AG09309 (cell line): ENCODE results near the gene LAMA2.

ENCODE experiments used
- DNase-seq: peaks from one replicate; pipeline ENCODE4 v3.0.0-alpha.2; 2010; ENCODE audit warnings: low read depth
- H3K4me3 ChIP-seq: 2 replicates; pipeline ENCODE4 v1.5.1; 2011; ENCODE audit warnings: mild to moderate bottlenecking, low read depth, low read length, moderate library complexity; ENCODE audit not compliant: control insufficient read depth
- TF ChIP-seq, protein P1 (sequence below): IDR thresholded peaks from 2 replicates; pipeline ENCODE4 v1.5.1; 2011; ENCODE audit warnings: mild to moderate bottlenecking, low read depth, low read length, inconsistent platforms; ENCODE audit not compliant: insufficient read depth, control insufficient read depth; ENCODE audit errors: missing control alignments

The LAMA2 gene

DNA sequence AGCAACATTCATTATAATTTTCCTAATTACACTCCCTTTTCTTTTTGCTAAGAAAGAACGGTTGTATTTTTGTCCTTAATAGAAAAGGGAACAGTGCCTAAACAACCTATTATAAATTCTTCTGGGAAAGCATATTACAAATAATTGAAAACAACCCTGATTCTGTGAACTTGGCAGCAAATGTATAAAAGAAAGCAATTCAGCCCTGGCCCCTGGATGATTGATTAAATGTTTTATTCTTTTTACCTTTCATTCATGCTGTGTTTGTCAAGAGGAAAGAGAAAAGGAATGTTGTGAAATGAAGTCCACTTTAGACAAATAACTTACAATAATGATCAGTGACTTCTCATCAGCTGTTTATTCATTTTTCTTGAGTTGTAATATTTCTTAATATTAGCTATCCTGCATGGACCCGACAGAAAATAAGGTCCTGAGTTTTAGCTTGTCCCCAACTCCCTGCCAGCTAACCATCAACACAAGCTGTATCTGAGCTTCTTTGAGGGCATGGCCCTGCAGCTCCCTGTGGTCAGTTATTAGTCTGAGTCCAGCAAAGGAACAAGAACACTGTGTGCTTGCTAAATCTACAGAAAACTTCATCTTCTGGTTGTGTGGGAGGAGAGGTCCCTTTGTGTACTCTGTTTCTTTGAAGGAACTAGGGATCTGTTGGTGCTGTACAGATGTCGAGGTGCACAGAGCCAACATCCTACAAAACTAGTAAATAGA, 248.2 kb downstream of the LAMA2 start:
- DNase-seq: no peak
- TF ChIP-seq, protein P1, sequence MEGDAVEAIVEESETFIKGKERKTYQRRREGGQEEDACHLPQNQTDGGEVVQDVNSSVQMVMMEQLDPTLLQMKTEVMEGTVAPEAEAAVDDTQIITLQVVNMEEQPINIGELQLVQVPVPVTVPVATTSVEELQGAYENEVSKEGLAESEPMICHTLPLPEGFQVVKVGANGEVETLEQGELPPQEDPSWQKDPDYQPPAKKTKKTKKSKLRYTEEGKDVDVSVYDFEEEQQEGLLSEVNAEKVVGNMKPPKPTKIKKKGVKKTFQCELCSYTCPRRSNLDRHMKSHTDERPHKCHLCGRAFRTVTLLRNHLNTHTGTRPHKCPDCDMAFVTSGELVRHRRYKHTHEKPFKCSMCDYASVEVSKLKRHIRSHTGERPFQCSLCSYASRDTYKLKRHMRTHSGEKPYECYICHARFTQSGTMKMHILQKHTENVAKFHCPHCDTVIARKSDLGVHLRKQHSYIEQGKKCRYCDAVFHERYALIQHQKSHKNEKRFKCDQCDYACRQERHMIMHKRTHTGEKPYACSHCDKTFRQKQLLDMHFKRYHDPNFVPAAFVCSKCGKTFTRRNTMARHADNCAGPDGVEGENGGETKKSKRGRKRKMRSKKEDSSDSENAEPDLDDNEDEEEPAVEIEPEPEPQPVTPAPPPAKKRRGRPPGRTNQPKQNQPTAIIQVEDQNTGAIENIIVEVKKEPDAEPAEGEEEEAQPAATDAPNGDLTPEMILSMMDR: no peak
- H3K4me3 ChIP-seq: no peak overlapping the region

DNA sequence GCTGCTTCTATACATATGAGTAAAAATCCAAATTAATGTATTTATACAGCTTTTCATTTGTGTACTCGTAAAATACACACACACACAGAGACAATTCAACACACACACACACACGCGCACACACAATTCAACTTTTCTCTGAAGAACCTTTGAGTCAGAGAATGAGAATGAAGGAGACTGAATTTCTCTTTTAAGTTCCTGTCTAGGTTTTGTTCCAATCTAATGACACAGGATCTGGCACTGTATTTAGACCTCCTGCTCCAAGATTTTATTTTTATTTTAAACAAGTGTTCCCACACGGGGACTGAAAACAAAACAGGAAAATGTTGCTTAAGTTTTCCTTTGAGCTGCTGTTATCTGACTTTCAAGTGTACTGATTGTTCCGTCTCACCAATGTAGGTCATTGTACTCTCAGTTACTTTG, 250.8 kb downstream of the LAMA2 start:
- DNase-seq: no peak
- TF ChIP-seq, protein P1: no peak
- no peak overlapping the region for H3K4me3 ChIP-seq

- no peak for DNase-seq
- TF ChIP-seq, protein P1: no peak
- no peak overlapping the region for H3K4me3 ChIP-seq
These were observed 251.6 kb downstream of the LAMA2 start for GRCh38 chr6:129134535-129134934.

DNA sequence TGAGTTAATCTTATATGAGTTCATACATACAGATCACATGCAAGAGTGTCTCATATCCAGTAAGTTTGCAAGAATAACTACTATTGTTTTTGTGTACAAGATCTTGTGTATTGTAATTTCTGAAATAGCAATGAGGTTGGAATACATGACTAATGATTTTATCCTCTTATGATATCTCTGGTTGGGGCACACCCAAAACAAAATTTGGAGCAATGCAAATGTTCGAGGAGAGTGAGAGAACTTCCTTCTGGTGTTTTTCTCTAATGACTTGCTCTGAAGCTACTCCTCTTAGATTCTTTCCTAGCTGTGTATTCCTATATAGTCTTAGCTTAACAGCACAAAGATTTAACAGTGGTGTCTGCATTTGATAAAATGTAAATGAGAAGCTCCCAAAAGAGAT, 252.5 kb downstream of the LAMA2 start:
- no peak for DNase-seq
- TF ChIP-seq, protein P1: no peak
- H3K4me3 ChIP-seq: no peak overlapping the region

GRCh38 chr6:129136751-129137150, 253.8 kb downstream of the LAMA2 start:
- TF ChIP-seq, protein P1: no peak
- H3K4me3 ChIP-seq: no peak overlapping the region

DNA sequence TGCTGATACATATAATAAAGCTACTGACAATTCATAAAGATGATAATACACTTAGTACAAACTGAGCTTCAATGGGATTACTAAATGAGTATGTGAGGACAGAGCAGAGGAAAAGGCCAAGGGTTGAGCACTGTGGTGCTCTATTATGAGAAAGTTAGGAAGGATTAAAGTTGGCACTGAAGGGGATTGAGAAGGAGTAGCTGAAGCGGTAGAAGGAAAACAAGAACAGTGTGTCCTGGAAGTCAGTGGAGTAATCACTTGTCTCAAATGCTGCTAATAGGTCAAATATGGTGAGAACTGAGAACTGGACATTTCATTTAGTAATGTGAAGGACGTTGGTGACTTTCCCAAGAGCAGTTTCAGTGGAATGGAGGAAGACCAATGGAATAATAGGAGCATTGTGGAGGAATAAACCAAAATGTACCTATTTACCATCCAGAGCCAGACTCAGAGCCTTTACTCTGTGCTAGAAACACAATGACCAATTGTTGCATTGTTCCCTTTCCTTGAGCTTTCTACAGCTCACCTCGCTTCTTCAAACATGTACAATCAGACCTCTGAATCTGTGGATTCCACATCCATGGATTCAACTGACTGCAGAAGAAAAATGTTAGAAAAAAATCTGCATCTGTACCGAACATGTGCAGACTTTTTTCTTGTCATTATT, 255.9 kb downstream of the LAMA2 start:
- no peak for DNase-seq
- H3K4me3 ChIP-seq: no peak overlapping the region
- TF ChIP-seq, protein P1: no peak

More at GRCh38 chr6:129136751-129137150, 253.8 kb downstream of the LAMA2 start:
- no peak for DNase-seq
